ENCODE measurements around the gene ACOXL.

DNA sequence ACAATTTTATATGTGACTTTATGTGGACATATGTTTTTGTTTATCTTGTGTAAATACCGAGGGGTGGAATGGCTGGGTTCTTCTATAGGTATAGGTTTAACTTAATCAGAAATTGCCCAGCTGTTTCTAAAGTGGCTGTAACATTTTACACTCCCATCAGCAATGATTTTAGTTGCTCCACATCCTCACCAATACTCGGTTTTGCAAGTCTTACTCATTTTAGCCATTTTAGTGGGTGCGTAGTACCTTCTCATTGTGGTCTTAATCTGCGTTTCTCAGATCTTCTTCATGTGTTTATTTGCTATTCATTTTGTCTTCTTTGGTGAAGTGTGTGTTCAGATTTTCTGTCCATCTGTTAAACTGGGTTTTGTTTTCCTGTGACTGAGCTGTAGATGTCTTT is 292.9 kb downstream of the ACOXL start:
- TF ChIP-seq, protein P1, sequence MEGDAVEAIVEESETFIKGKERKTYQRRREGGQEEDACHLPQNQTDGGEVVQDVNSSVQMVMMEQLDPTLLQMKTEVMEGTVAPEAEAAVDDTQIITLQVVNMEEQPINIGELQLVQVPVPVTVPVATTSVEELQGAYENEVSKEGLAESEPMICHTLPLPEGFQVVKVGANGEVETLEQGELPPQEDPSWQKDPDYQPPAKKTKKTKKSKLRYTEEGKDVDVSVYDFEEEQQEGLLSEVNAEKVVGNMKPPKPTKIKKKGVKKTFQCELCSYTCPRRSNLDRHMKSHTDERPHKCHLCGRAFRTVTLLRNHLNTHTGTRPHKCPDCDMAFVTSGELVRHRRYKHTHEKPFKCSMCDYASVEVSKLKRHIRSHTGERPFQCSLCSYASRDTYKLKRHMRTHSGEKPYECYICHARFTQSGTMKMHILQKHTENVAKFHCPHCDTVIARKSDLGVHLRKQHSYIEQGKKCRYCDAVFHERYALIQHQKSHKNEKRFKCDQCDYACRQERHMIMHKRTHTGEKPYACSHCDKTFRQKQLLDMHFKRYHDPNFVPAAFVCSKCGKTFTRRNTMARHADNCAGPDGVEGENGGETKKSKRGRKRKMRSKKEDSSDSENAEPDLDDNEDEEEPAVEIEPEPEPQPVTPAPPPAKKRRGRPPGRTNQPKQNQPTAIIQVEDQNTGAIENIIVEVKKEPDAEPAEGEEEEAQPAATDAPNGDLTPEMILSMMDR (IDR thresholded peaks at IDR 0.05; ENCODE audit: insufficient read depth, low read length, poor library complexity, severe bottlenecking) = no peak
- no peak for TF ChIP-seq EZH2phosphoT487 (conservative IDR thresholded peaks at IDR 0.05; ENCODE audit: low read length)
